HepG2 (cell line): ENCODE measurements around the gene RETREG2. TPM values are rescaled to one million over a fixed set of nuclear protein-coding genes. Genes with fewer than 3 reads are reported as not detected.

Experiments
- DPF2 ChIP-seq: sonication (generic); formaldehyde crosslinking; IDR thresholded peaks from 2 replicates; pipeline ENCODE4 v1.4.0; 2020; ENCODE audit warnings: mild to moderate bottlenecking, low read depth, missing genetic modification reagents, borderline replicate concordance
- FOXO1 ChIP-seq: sonication (generic); formaldehyde crosslinking; IDR thresholded peaks from 2 replicates; pipeline ENCODE4 v1.4.0; 2020; ENCODE audit warnings: missing genetic modification reagents
- HDAC1 ChIP-seq: sonication (generic); formaldehyde crosslinking; IDR thresholded peaks from 2 replicates; pipeline ENCODE4 v1.5.1; 2020; ENCODE audit warnings: mild to moderate bottlenecking, missing genetic modification reagents
- HOXA3 ChIP-seq: sonication (generic); formaldehyde crosslinking; IDR thresholded peaks from 2 replicates; pipeline ENCODE4 v1.5.0; 2020; ENCODE audit warnings: missing genetic modification reagents
- NFE2L1 ChIP-seq: sonication (generic); formaldehyde crosslinking; IDR thresholded peaks from 2 replicates; pipeline ENCODE4 v1.4.0; 2020; ENCODE audit warnings: missing genetic modification reagents, mild to moderate bottlenecking, borderline replicate concordance
- RAD51 ChIP-seq: fragments of 450-650 bp; IDR thresholded peaks from 2 replicates; pipeline ENCODE4 v1.6.1; 2016; ENCODE audit warnings: borderline replicate concordance
- SIX4 ChIP-seq: sonication (generic); formaldehyde crosslinking; IDR thresholded peaks from 2 replicates; pipeline ENCODE4 v1.4.0; 2020; ENCODE audit warnings: missing genetic modification reagents
- TBP ChIP-seq: sonication (generic); formaldehyde crosslinking; IDR thresholded peaks from 2 replicates; pipeline ENCODE4 v1.5.0; 2020; ENCODE audit warnings: missing genetic modification reagents
- ZNF17 ChIP-seq: sonication (generic); formaldehyde crosslinking; IDR thresholded peaks from 2 replicates; pipeline ENCODE4 v1.5.0; 2020; ENCODE audit warnings: mild to moderate bottlenecking, missing genetic modification reagents
- ZNF446 ChIP-seq: sonication (generic); formaldehyde crosslinking; IDR thresholded peaks from 2 replicates; pipeline ENCODE4 v1.5.0; 2020; ENCODE audit warnings: mild to moderate bottlenecking, missing genetic modification reagents
- ZNF775 ChIP-seq: sonication (generic); formaldehyde crosslinking; IDR thresholded peaks from 2 replicates; pipeline ENCODE4 v1.4.0; 2020; ENCODE audit warnings: missing genetic modification reagents, mild to moderate bottlenecking, moderate library complexity, borderline replicate concordance
- polyA plus RNA-seq, 8 experiments: library from polyadenylated mRNA; depleted of rRNA in 3 of 8; stranded (reverse) in 7 of 8; unstranded in 1 of 8; fragments of >200 nt; fragmentation: Illumina TruSeq in 4 of 8; extraction: Trizol in 4 of 8; gene quantifications; 2 replicates each; pipeline versions ENCODE4 v1.2.1 to v1.2.3, GENCODE V29; 2011 to 2016; ENCODE audit warnings: low read depth in 4 of 8, missing spikeins in 1 of 8, mixed read lengths in 1 of 8; ENCODE audit not compliant: insufficient read depth in 1 of 8
- total RNA-seq, 5 experiments: library from RNA; depleted of rRNA; stranded (reverse); fragments of >200 nt; fragmentation: Illumina TruSeq; extraction: Trizol; gene quantifications; 2 replicates each; pipeline ENCODE4 v1.2.3, GENCODE V29; 2016; ENCODE audit warnings: low read depth in 1 of 5
- TF ChIP-seq, protein P1 (sequence below): sonication (generic); formaldehyde crosslinking; IDR thresholded peaks from 2 replicates; pipeline ENCODE4 v1.4.0; 2020; ENCODE audit warnings: mild to moderate bottlenecking, missing genetic modification reagents, borderline replicate concordance
- TF ChIP-seq, protein P2 (sequence below): sonication (generic); formaldehyde crosslinking; IDR thresholded peaks from 2 replicates; pipeline ENCODE4 v1.4.0; 2020; ENCODE audit warnings: missing genetic modification reagents, borderline replicate concordance
- TF ChIP-seq, protein P3 (sequence below): sonication (generic); formaldehyde crosslinking; IDR thresholded peaks from 2 replicates; pipeline ENCODE4 v1.5.1; 2020; ENCODE audit warnings: missing genetic modification reagents, mild to moderate bottlenecking, borderline replicate concordance
- TF ChIP-seq, protein P4 (sequence below): sonication (generic); formaldehyde crosslinking; IDR thresholded peaks from 2 replicates; pipeline ENCODE4 v1.5.0; 2020; ENCODE audit warnings: missing genetic modification reagents
- TF ChIP-seq, protein P5 (sequence below): IDR thresholded peaks from 2 replicates; pipeline ENCODE4 v1.6.1; 2012; ENCODE audit warnings: low read length, improper control_type of control experiment

The RETREG2 gene
- total and polyA plus RNA-seq, 2 of the 13 experiments (the other 11 are each of a cell fraction or from before 2014, with no cell fraction given), result 86.0 to 134 TPM

DNA sequence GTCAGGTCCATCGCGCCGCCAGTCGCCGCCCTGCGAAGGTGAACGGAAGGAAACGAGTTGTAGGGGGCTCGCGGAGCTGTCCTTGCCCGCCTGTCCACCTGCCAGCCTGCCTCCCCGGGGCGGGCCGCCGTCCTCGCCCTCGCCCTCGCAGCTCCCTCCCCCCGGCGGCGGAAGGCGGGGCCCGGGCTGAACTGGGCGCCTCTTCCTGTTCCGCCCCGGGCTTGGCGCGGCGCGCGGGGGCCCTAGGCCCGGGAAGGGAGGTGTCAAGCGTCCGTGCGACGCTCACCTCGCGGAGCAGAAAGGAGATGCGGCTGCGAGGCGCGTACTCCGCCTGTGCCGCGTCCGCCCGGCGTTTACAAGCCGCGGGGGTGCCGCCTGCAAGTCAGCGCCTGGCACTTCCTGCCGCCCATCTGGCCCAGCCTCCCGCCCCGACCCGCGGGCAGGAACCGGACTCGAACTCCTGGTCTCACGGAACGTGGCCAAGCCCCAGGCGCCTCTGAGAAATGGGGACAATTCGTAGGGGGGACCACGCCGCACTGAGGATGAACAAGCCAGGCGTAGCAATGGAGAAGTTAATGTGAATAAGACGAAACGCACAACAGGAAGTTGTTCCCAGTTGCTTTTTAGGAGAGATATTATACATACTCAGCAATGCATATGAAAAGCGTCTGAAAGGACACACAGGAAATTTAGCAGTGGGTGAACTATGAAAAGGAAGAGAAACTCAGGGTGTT, 1.1 kb upstream of the RETREG2 start, which contains the start of gene CNPPD1 (continued):
- TF ChIP-seq, protein P1, sequence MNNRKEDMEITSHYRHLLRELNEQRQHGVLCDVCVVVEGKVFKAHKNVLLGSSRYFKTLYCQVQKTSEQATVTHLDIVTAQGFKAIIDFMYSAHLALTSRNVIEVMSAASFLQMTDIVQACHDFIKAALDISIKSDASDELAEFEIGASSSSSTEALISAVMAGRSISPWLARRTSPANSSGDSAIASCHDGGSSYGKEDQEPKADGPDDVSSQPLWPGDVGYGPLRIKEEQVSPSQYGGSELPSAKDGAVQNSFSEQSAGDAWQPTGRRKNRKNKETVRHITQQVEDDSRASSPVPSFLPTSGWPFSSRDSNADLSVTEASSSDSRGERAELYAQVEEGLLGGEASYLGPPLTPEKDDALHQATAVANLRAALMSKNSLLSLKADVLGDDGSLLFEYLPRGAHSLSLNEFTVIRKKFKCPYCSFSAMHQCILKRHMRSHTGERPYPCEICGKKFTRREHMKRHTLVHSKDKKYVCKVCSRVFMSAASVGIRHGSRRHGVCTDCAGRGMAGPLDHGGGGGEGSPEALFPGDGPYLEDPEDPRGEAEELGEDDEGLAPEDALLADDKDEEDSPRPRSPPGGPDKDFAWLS, result no peak
- TF ChIP-seq, protein P2, sequence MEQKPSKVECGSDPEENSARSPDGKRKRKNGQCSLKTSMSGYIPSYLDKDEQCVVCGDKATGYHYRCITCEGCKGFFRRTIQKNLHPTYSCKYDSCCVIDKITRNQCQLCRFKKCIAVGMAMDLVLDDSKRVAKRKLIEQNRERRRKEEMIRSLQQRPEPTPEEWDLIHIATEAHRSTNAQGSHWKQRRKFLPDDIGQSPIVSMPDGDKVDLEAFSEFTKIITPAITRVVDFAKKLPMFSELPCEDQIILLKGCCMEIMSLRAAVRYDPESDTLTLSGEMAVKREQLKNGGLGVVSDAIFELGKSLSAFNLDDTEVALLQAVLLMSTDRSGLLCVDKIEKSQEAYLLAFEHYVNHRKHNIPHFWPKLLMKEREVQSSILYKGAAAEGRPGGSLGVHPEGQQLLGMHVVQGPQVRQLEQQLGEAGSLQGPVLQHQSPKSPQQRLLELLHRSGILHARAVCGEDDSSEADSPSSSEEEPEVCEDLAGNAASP (CRISPR knock-in tag), result peak; percentile 62; the same call in 1 of the 2 replicates
- TF ChIP-seq NFE2L1 (CRISPR knock-in tag) (0 out of 2 replicates have a peak, but pooled peaks have one; percentile 58), ZNF17 (CRISPR knock-in tag) (no peak; the same call in 1 of the 2 replicates), HDAC1 (CRISPR knock-in tag) (peak; percentile 94), DPF2 (CRISPR knock-in tag) (no peak), TBP (CRISPR knock-in tag) (peak; percentile 99), RAD51 (no peak), HOXA3 (CRISPR knock-in tag) (peak; percentile 91), ZNF775 (CRISPR knock-in tag) (peak; percentile 23; the same call in 1 of the 2 replicates), FOXO1 (CRISPR knock-in tag) (peak; percentile 84), SIX4 (CRISPR knock-in tag) (peak; percentile 47; the same call in 1 of the 2 replicates), ZNF446 (CRISPR knock-in tag) (peak; percentile 67; the same call in 1 of the 2 replicates)
- TF ChIP-seq, protein P3, sequence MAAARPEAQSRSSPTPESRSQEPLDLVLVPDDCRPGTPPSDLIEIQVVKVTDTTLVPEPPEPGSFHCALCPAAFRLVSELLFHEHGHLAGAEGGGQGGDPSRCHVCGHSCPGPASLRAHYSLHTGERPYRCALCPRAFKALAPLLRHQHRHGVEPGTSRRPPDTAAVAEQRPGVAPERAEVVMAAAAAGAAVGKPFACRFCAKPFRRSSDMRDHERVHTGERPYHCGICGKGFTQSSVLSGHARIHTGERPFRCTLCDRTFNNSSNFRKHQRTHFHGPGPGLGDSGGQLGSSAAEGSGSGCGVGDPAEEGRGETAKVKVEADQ (CRISPR knock-in tag), result peak; percentile 72; the same call in 1 of the 2 replicates
- TF ChIP-seq, protein P4, sequence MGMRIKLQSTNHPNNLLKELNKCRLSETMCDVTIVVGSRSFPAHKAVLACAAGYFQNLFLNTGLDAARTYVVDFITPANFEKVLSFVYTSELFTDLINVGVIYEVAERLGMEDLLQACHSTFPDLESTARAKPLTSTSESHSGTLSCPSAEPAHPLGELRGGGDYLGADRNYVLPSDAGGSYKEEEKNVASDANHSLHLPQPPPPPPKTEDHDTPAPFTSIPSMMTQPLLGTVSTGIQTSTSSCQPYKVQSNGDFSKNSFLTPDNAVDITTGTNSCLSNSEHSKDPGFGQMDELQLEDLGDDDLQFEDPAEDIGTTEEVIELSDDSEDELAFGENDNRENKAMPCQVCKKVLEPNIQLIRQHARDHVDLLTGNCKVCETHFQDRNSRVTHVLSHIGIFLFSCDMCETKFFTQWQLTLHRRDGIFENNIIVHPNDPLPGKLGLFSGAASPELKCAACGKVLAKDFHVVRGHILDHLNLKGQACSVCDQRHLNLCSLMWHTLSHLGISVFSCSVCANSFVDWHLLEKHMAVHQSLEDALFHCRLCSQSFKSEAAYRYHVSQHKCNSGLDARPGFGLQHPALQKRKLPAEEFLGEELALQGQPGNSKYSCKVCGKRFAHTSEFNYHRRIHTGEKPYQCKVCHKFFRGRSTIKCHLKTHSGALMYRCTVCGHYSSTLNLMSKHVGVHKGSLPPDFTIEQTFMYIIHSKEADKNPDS (CRISPR knock-in tag), result peak; percentile 94; the same call in 1 of the 2 replicates
- TF ChIP-seq, protein P5, sequence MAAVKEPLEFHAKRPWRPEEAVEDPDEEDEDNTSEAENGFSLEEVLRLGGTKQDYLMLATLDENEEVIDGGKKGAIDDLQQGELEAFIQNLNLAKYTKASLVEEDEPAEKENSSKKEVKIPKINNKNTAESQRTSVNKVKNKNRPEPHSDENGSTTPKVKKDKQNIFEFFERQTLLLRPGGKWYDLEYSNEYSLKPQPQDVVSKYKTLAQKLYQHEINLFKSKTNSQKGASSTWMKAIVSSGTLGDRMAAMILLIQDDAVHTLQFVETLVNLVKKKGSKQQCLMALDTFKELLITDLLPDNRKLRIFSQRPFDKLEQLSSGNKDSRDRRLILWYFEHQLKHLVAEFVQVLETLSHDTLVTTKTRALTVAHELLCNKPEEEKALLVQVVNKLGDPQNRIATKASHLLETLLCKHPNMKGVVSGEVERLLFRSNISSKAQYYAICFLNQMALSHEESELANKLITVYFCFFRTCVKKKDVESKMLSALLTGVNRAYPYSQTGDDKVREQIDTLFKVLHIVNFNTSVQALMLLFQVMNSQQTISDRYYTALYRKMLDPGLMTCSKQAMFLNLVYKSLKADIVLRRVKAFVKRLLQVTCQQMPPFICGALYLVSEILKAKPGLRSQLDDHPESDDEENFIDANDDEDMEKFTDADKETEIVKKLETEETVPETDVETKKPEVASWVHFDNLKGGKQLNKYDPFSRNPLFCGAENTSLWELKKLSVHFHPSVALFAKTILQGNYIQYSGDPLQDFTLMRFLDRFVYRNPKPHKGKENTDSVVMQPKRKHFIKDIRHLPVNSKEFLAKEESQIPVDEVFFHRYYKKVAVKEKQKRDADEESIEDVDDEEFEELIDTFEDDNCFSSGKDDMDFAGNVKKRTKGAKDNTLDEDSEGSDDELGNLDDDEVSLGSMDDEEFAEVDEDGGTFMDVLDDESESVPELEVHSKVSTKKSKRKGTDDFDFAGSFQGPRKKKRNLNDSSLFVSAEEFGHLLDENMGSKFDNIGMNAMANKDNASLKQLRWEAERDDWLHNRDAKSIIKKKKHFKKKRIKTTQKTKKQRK, result no peak
- TF ChIP-seq, all 625 proteins: peak for 434
